HG02571 (cell line): Measurements from ENCODE around the gene CLIC1.
A peak's percentile ranks its signal among the peaks of the same experiment; 100 is the strongest.

Source experiments
- ATAC-seq: cut with Tn5 transposase; IDR thresholded peaks from one replicate; pipeline ENCODE4 v1.9.1; 2021; ENCODE audit warnings: mild to moderate bottlenecking, moderate library complexity; ENCODE audit not compliant: unreplicated experiment

The CLIC1 gene

DNA sequence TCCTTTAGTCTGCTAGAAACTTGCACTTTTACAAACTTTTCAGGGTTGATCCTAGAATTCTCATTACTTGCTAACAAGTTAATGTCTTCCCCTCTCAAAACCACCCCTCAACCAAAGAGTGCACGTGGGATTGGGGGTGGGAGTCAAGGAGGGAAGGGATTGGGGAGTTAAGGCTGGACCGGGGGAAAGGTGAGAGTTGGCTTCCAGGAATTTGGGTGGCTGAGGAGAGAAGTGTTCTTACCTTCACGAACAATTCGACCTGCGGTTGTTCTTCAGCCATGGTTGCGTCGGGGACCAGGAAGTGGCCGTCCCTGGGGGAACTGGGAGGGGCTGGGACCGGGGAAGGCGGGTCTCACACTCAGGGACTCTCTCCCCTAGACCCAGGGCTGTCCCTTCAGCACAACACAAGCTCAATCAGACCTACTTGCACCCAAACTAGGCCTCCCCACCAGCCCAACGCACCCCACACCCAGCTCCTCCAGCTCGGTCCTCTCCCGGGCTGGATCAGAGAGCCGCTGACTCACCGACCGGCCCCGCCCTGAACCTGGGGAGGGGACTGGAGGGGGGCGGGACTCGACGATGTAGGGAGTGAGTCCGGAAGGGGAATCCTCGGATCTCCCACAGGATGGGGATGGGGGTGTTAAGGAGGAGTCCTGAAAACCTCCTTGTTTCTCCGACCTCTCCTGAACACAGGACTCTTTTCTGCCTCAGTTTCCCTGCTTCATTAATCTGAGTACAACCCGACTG is at the start of gene CLIC1:
Gene CLIC1, minus strand, starts transcription at position 510 of the 747 bp plus-strand sequence. Its CDS starts 230 bp downstream, at position 280.
- no peak for ATAC-seq

DNA sequence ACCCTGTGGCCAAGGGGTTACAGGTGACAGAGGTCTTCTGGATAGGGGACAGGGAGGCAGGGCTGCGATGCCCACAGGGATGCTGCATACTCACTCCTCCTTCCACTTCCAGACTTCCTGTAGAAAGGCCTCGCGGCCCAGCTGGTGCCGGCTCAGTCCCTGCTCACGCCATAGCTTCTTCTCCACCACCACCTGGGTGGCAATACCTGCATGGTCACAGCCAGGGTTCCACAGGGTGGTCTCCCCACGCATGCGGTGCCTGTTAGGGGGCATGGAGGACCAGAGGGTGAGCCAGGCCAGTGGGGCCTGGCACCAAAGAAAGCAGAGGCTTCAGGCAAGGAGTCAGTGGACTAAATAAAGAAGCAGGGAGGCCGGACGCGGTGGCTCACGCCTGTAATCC is 49.1 kb upstream of the CLIC1 start:
- ATAC-seq, result no peak

DNA sequence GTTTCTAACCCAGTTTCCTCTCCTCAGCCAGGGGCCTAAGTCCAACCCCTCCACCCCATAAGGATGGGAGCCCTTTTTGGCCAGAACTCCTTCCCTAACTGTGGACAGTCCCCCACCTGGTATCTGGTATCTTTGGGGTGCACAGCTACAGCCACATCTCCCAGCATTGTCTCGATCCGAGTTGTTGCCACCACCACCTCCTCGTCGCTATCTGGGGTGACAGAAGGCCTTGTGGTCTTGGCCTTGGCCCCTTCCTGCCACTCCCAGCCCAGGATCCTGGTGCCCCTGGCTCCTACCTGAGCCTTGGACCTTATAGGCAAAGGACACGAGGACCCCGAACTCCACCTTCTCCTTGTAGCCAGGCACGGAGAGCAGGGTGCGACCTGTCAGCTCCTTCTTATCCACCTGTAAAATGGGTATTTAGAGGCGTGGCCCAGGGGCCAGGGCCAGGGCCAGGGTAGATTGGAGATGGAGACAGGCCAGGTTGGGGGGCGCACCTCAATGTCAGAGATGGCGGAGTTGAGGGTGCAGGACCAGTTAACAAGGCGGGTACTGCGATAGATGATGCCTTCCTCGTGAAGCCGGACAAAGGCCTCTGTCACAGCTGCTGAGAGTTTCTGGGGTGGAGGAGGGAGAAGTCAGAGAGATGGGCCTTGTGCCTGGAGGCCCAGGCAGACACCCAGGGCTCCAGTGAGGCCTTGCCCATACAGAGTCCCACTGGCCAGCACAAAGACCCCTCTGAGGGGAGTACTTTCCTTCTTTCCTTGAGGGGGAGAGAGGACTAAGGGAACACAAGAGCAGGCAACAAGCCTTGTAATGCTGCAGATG is 48.0 kb upstream of the CLIC1 start:
- no peak for ATAC-seq

DNA sequence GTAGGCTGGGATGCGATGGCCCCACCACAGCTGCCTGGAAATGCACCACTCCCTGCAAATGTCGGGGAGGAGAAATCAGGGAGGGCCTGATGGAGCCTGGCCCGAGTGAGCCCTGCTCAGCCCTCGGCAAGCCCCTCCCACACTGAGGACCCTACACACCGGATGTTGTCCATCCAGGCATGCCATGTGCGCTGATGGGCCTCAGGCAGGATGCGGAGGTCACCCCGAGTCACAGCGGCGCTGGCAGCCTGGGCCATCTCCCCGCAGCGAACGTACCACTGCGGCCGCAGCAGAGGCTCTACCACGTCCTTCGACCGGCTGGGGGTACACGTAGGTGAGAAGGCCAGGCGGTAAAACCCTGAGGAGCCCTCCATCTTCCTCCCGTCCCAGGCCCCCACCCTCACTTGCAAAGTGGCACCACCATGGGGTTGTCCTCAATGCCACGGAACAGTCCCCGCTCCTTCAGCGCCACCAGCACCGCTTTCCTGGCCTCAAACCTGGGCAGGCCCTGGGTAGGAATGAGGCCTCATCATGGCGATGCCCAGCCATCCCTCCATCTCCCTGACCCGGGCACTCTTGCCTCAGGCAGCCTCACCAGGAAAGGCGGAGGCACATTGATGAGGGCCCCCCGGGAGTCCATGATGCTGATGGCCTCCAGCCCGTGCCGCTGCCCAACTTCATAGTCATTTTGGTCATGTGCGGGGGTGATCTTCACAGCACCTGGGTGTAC is 46.0 kb upstream of the CLIC1 start:
- ATAC-seq, result no peak

DNA sequence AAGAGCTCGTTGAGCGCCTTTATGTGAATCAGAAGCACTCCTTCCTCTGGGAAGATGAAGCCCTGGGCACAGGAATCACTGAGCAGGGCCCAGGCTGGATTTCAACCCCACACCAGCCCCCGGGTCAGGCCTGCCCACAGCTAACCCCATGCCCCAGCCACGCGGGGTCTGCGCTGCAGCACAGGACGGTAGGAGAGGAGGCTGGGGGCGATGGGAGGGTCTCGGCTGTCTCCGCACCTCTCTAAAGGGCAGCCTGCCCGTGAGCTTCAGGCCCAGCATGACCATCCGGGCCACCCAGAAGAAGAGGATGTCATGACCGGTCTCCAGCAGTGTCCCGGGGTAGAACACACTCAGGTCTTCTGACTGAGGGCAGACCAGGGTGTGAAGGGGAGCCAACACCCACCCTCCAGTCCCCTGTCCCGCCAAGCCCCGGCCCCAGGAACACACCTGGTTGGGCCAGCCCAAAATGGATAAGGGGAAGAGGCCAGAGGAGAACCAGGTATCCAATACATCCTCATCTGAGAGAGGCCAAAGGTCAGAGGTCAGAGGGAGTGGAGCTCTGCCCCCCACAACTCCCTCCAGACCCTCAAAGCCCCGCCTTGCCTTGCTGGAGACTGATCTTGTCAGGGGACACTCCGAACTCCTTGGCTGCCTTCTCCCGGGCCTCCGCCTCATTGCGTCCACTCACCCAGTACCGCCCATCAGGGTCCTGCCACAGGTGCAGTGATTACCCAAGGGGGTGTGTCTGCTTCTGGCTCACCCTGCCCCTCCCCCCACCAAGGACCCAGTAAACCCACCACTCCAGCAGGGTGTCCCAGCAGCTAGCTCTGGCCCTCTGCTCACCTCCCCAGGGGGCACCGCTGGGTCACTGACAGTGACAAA is 45.2 kb upstream of the CLIC1 start:
- ATAC-seq, result no peak

DNA sequence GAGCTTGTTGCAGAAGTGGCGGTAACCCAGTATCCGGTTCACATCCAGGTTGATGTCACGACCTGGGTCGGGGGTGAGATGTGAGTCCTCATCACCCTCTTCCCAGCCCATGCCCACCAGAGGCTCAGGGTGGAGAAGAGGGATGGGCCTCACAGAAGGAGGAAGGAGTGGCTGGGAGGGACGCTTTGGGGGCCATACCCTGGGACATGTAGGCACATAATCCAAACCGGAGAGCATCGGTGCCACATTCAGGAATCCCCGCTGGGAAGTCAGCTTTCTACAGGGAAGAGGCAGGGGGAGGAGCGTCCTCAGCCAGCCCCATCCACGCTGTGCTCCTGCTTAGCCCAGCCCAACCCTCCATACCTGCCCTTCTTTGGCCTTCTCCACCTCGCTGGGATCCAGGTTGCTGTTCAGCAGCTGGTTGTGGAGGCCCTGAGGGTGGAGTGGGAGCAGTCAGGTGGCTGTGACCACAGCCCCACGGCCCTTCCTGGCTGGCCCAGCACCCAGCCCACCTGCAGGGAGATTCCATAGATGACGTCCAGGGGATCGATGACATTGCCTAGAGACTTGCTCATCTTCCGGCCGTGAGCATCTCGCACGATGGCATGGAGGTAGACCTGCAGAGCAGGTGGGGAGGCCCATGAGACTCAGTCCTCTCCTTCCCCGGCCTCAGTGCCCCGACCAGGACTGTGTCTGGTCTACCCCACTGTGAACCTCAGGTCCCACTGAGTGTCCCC is 44.3 kb upstream of the CLIC1 start:
- ATAC-seq, result no peak

DNA sequence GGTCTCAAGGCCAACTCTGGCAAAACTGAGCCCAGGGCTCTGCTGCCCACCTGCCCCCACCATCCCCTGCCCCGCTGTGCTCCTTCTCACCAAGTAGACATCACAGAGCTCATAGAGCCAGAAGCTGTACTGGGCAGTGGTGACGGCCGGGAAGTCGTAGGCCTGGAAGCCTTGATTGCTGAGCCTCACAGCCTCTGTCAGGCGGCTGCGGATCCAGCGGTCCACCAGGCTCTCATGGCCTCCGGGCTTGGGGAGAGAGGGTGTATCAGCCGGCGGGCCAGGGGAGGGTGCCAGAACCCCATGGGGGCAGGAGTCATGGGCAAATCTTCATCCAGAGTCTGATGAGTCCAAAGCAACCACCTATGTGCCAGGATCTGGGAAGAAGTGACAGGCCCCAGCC is 43.6 kb upstream of the CLIC1 start:
- ATAC-seq, result no peak

DNA sequence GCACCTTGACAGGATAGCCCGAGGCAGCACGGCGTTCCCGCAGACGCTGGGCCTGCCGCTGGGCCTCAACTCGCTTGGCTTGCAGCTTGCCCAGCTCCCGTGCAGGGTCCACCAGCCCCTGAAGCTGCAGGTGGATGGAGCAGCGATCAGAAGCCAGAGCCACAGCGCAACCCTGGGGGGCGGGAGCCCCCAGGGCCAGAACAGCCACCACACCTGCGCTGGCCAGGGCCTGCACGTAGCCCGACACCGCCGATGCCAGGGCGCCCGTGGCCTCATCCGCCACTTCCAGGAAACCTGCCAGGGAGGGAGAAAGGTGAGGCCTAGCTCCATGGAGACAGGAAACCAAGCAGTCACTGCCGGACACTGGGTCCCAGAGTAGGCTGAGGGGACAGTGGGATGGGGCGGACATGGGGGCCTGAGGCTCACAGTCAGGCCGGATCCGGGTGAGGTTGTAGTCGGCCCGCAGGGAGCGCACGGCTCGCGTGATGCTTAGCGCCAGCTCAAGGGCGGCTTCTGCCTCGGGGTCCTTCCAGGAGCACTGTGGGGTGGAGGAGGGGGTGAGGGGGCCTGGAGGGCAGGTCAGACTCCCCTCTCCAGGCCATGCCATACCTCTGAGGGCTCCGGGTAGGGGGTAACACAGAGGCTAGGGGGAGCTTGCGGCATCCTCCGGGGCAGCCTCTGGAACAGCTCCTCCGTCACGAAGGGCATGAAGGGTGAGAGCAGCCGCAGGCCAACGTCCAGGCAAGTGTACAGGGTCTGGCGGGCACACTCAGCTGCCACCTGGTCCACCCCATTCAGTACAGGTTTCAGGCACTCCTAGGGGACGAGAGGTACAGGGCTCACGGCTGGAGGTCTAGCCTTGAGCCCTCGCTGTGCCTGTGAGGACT is 42.9 kb upstream of the CLIC1 start:
- ATAC-seq, result no peak

DNA sequence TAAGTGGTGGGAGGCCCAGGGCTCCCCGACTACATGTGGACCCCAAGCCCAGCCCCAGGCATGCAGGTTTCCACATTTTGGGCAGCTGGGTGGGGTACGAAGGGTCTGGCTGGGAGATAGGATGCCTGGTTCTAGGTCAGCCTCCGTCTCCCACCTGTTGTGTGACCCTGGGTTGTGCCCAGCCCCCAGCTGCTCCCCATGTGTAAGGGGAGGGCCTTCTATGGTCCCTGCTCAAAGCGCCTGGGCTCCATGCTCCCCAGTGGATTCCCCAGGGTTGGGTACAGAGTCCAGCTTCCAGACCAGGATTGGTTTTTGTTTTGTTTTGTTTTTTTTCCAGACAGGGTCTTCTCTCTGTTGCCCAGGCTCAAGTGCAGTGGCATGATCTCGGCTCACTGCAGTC is 41.9 kb upstream of the CLIC1 start:
- no peak for ATAC-seq

DNA sequence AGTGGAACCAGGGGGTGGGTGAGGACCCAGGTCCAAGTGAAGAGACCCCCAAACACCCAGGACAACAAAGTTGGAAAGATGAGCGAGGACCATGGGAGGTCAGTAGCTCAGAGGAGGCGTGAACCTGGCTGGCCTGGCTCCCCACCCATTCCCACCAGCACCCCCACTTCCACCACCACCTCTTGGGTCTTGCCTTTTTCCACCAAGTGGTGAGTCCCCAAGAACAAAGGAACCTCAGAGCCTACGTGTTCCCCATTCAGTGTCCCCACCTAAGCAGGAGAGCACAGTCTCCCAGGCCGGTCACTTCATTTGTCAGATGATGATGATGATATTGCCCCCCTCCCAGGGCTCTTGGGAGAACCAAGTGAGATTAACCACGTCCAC is 41.3 kb upstream of the CLIC1 start:
- ATAC-seq, result no peak

DNA sequence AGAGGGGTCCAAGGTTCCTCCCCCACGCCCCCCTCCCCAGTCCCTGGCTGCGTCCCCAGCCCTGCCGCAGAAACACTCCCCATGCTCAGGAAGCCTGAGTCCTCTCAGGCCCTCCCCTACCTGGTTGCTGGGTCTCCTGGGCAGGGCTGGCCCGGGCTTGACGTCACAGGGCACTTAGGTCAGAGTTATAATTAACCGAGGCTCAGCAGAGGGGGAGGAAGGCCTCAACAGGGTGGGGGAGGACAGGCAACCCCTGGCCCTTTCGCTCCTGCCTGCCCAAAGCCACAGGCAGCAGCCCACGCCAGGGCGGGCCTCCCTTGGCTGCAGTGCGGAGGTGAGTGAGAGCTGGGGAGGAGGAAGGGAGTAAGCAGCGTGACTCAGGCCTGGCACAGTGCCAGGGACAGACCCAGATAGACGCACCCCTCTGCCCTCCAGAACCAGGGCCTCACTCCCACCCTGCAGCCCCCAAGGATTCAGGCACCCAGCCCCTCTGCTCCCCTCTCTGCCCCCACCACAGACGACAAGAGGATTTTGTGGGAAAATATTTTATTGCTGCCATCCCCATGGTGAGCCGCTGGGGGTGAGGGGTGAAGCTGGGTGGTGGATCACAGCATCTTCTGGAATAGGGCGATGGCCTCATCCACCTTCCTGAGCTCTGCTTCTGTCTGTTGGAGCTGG is 40.8 kb upstream of the CLIC1 start, which contains the start of gene VWA7:
Gene VWA7, minus strand, starts transcription at position 340 of the 678 bp plus-strand sequence. CDS start 549 bp downstream, outside the sequence.
- ATAC-seq, result peak; percentile 51

DNA sequence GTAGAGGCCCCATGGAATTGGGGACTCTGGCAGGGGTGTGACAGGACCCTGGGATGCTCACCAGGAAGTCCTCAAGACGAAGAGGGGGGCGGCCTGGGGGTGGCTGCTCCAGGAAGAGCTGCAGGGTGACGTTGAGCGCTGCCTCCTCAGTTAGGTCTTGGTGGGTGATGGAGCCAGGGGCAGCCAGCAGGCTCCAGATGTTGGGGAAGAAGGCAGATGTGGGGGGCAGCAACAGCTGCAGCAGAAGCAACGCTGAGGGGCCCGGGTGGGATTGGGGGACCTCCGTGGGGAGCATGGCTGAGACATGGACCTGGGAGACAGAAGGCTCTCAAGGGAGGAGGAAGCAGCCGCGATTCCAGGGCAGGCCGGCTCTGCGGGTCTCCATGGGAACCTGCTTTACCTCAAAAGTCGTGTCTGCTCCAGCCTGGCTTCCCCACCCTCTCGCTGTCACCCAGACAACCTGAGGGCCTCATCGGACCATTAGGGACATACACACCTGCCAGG is 40.2 kb upstream of the CLIC1 start:
- no peak for ATAC-seq

DNA sequence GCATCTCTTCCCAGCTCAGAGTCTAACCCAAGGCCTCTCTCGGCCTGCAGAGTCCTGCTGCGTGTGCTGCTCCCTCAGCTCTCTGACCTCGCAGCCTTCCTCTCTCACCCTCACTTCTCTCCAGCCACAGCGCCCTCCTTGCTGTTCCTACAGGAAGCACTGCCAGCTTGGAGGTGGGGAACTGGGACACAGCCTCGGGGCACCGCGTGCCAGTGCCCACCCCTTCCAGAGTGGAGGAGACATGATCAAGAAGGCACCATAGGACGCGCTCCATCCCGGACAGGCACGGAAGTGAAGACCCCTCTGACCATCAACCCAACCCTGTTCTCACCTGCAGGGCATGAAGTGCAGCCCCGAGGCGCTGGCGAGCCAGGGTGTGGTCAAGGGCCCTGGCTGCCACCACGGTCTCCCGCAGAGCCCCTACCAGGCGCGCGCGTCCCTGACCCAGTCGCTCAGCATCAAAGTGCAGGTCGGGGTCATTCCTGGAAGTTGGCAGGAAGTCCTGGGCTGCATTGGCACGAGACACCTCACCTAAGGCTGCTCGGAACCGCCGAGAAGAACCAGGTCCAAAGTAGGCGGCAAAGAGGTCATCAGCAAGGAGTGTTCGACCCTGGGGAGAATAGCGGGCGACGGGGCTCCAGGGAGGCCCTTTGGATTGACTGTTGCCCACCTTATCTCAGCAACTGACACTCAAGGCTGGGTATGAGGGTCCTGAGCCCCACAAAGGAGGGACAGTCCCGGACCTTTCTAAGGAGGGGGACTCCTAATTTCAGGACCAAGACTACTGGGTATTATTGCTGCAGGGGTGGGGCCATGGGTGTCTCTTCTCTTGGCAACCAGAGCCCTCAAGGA is 39.5 kb upstream of the CLIC1 start:
- no peak for ATAC-seq

DNA sequence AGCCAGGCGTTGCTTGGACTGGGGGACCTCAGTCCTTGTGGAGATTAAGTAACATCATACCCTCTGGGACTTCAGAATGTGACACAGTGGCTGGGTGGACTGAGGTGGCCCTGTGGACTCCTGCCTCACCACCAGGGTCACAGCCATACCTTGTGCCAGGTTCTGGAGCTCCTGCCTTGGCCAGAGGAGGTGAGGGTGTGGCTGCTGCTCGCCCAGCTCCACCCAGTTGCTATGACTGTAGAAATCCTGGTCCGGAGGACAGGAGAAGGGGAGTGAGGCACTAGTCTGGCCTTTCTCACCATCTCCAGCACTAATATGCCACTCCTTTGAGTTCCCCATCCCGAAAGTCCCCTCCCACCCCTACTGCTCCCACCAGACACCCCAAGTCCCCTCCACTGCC is 38.9 kb upstream of the CLIC1 start:
- no peak for ATAC-seq

DNA sequence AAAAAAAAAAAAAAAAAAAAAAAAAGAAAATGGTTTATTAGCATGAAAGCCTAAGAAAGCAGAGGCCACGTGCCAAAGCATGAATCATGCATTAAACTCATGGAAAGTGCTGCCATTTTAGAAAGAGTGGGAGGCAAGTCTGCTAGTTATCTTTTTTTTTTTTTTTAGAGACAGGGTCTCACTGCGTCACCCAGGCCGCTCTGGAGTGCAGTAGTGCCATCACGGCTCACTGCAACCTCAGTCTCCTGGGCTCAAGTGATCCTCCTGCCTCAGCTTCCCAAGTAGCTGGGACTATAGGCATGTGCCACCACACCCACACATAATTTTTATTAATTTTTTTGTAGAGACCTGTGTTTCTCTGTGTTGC is 35.6 kb upstream of the CLIC1 start:
- ATAC-seq, result no peak

DNA sequence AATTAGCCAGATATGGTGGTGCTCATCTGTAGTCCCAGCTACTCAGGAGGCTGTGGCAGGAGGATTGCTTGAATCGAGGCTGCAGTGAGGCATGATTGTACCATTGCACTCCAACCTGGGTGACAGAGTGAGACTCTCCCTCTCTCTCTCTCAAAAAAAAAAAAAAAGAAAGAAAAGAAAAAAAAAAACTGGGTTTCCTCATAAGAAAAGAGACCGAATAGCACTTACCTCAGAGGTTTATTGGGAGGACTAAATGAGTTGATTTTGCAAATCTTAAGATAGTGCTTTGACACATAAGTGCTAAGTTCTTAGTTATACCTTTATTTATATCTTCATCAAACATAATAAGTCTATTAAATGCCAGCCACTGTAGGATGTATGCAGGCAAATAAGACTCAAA is 34.5 kb upstream of the CLIC1 start:
- no peak for ATAC-seq

DNA sequence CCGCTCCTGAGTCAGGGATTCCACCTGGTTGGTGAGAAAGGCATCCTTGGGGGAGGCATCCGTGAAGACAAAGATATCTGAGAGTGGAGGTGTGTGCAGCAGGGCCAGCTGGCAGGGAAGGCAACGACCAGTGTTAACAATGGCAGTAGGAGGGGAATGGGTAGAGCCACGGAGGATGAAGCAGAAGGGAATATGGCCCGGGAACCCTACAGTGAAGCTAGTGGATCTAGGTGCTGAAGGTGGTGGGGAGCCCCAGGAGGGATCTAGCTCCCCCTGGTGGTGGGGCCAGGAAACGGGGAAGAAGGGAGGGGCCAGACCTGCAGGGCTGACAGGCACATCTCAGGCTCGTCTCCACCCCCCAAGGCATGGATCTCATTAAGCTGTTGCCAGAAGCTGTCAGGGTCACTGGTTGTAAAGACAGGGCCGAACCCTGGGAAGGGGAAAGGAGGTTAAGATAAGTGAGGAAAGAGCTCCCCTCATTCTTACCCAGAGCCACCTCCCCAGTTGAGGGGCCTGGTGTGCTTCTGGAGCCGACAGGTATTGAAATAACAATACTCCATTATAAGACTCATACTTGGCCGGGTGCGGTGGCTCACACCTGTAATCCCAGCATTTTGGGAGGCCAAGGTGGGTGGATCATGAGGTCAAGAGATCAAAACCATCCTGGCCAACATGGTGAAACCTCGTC is 33.5 kb upstream of the CLIC1 start:
- no peak for ATAC-seq
